ENCODE measurements around the gene OR9Q1. TPM values are rescaled to one million over a fixed set of nuclear protein-coding genes. Genes with fewer than 3 reads are reported as not detected.
"Not testable (repeated sequence)": the region's sequence is repeated elsewhere in the genome, so short reads cannot be mapped to it uniquely, and the experiment has no call there.

Gene OR9Q1
- total RNA-seq, 4 donors from 2014 or later: not detected

GRCh38 chr11:58204042-58204441, 180.4 kb downstream of the OR9Q1 start, which contains the start of gene OR1S2:
OR1S2 (minus strand) TSS chr11:58204142; CDS start chr11:58204142, 0 bp downstream.
- Histone ChIP-seq H3K27ac (replicated peaks in 1 of 4) (no peak within 1 kb of the TSS), H3K27me3 (no peaks in the 10 kb centered on the region)
- DNase-seq (ENCODE audit: extremely low spot score): no peak

GRCh38 chr11:58212420-58212819, 188.7 kb downstream of the OR9Q1 start, which contains the start of gene OR1S1:
OR1S1 (plus strand) TSS chr11:58212720.
- WGBS: 78% methylated on average over 2 of the region's 2 CpGs
- H3K4me3 ChIP-seq; H3K36me3 ChIP-seq; DNase-seq (ENCODE audit: extremely low spot score); H3K27ac ChIP-seq (replicated peaks in 1 of 4); H3K4me1 ChIP-seq; intact Hi-C loops (cut with DNase I); H3K27me3 ChIP-seq; H3K9me3 ChIP-seq: not testable (repeated sequence)

More at GRCh38 chr11:58204042-58204441, 180.4 kb downstream of the OR9Q1 start, which contains the start of gene OR1S2:
- TF ChIP-seq EP300 (IDR thresholded peaks at IDR 0.05) (no peak), POLR2AphosphoS5 (IDR thresholded peaks at IDR 0.05) (no peak), POLR2A (IDR thresholded peaks at IDR 0.05; ENCODE audit: low read depth) (no peak), CTCF (IDR thresholded peaks at IDR 0.05) (no peak)
- no peaks in the 10 kb centered on the region for H3K36me3 ChIP-seq
- no peaks in the 10 kb centered on the region for H3K9me3 ChIP-seq
- H3K4me3 ChIP-seq: no peak within 1 kb of the TSS
- no peaks in the 10 kb centered on the region for H3K4me1 ChIP-seq
- intact Hi-C loops (cut with DNase I): no loop called here

- intact Hi-C loops (cut with DNase I): no loop called here
- Histone ChIP-seq H3K27ac (replicated peaks in 1 of 4) (no peak overlapping the region), H3K4me1 (no peaks in the 10 kb centered on the region), H3K9me3 (no peaks in the 10 kb centered on the region), H3K27me3 (no peaks in the 10 kb centered on the region), H3K36me3 (no peaks in the 10 kb centered on the region), H3K4me3 (no peak overlapping the region)
- TF ChIP-seq POLR2A (IDR thresholded peaks at IDR 0.05; ENCODE audit: low read depth): no peak
- no peak for TF ChIP-seq POLR2AphosphoS5 (IDR thresholded peaks at IDR 0.05)
- no peak for TF ChIP-seq CTCF (IDR thresholded peaks at IDR 0.05)
- no peak for TF ChIP-seq EP300 (IDR thresholded peaks at IDR 0.05)
- DNase-seq (ENCODE audit: extremely low spot score): no peak
Measured at GRCh38 chr11:58216476-58216875, 192.8 kb downstream of the OR9Q1 start.

- WGBS: 80% methylated on average over 7 of the region's 7 CpGs
- intact Hi-C loops (cut with DNase I): no loop called here
Measured at GRCh38 chr11:58222721-58223120, 199.0 kb downstream of the OR9Q1 start.

GRCh38 chr11:58227956-58228615, 204.4 kb downstream of the OR9Q1 start:
- 94% methylated on average over 32 of the region's 32 CpGs for WGBS
- TF ChIP-seq POLR2A (IDR thresholded peaks at IDR 0.05; ENCODE audit: low read depth) (no peak), EP300 (IDR thresholded peaks at IDR 0.05) (no peak), POLR2AphosphoS5 (IDR thresholded peaks at IDR 0.05) (no peak), CTCF (IDR thresholded peaks at IDR 0.05) (no peak)
- intact Hi-C loops (cut with DNase I): no loop called here
- DNase-seq (ENCODE audit: extremely low spot score): no peak
- Histone ChIP-seq H3K9me3 (peaks cover 0 to 3% (median 0%) of the 10 kb centered on the region in 4 donors), H3K4me1 (no peaks in the 10 kb centered on the region), H3K27me3 (no peaks in the 10 kb centered on the region), H3K4me3 (no peak overlapping the region), H3K27ac (replicated peaks in 1 of 4) (no peak overlapping the region), H3K36me3 (no peaks in the 10 kb centered on the region)

More at GRCh38 chr11:58222721-58223120, 199.0 kb downstream of the OR9Q1 start:
- Histone ChIP-seq H3K27me3 (no peaks in the 10 kb centered on the region), H3K36me3 (no peaks in the 10 kb centered on the region), H3K4me3 (no peak overlapping the region), H3K4me1 (no peaks in the 10 kb centered on the region), H3K27ac (replicated peaks in 1 of 4) (no peak overlapping the region), H3K9me3 (no peaks in the 10 kb centered on the region)
- no peak for DNase-seq (ENCODE audit: extremely low spot score)
- no peak for TF ChIP-seq POLR2A (IDR thresholded peaks at IDR 0.05; ENCODE audit: low read depth)
- no peak for TF ChIP-seq CTCF (IDR thresholded peaks at IDR 0.05)
- no peak for TF ChIP-seq EP300 (IDR thresholded peaks at IDR 0.05)
- no peak for TF ChIP-seq POLR2AphosphoS5 (IDR thresholded peaks at IDR 0.05)

Small RNAs within 50 kb of the gene (small RNA-seq; reads per million reads assigned to genes)
- gene RNU6-899P: 0 reads per million in 3 donors

Other genes starting within 250 kb of the OR9Q1 start
- not detected for gene OR6Q1, start 7.1 kb downstream of the OR9Q1 start, total RNA-seq
- not detected for gene OR9I1, start 101.6 kb downstream of the OR9Q1 start, total RNA-seq
- gene OR9Q2, start 165.2 kb downstream of the OR9Q1 start, total RNA-seq: not detected
- not detected for gene OR1S2, start 180.3 kb downstream of the OR9Q1 start, total RNA-seq
- not detected for gene OR1S1, start 188.8 kb downstream of the OR9Q1 start, total RNA-seq
- gene OR10Q1, start 205.0 kb downstream of the OR9Q1 start, total RNA-seq: not detected
- gene OR10W1, start 244.4 kb downstream of the OR9Q1 start, total RNA-seq: not detected